Thyroid gland (tissue), 4 donors: Measurements from ENCODE around the gene H6PD. TPM values are rescaled to one million over a fixed set of nuclear protein-coding genes. Genes with fewer than 3 reads are reported as not detected.

ENCODE experiments used
- DNase-seq, 2 donors: peaks; one replicate each; pipeline ENCODE4 v3.0.0-alpha.2; 2019
- H3K27ac ChIP-seq, 3 donors: fragments of 200-600 bp; sonication (generic); 1 replicate in 2 of 3; 2 replicates in 1 of 3; pipeline ENCODE4 v1.5.1; 2016 to 2019; ENCODE audit warnings: mild to moderate bottlenecking in 1 of 3, moderate library complexity in 1 of 3
- H3K27me3 ChIP-seq: fragments of 200-600 bp; sonication (generic); one replicate; pipeline ENCODE4 v1.5.1; 2019
- H3K36me3 ChIP-seq, 2 donors: fragments of 200-600 bp; sonication (generic); one replicate each; pipeline ENCODE4 v1.5.1; 2016 to 2019
- H3K4me1 ChIP-seq, 2 donors: fragments of 200-600 bp; sonication (generic); one replicate each; pipeline ENCODE4 v1.5.1; 2017 to 2019
- H3K4me3 ChIP-seq, 3 donors: fragments of 200-600 bp; sonication (generic); replicated peaks in 1 of 3; 1 replicate in 2 of 3; 2 replicates in 1 of 3; pipeline ENCODE4 v1.5.1; 2016; ENCODE audit warnings: mild to moderate bottlenecking in 1 of 3
- H3K9me3 ChIP-seq: fragments of 200-600 bp; sonication (generic); one replicate; pipeline ENCODE4 v1.5.1; 2017
- CTCF ChIP-seq, 6 experiments: fragments of 200-600 bp in 3 of 6; fragments of 450-650 bp in 3 of 6; sonication (generic) in 3 of 6; IDR thresholded peaks; one replicate each; pipeline ENCODE4 v1.5.1; 2016 to 2019; ENCODE audit warnings: antibody characterized with exemption in 6 of 6, mild to moderate bottlenecking in 2 of 6, inconsistent platforms in 1 of 6, moderate library complexity in 1 of 6
- POLR2A ChIP-seq, 2 donors: fragments of 450-650 bp; IDR thresholded peaks; one replicate each; pipeline ENCODE4 v1.6.1; 2017; ENCODE audit warnings: antibody characterized with exemption in 2 of 2, mild to moderate bottlenecking in 2 of 2, moderate library complexity in 1 of 2
- WGBS, 2 donors: methylation state at CpG; one replicate each; pipeline ENCODE4 v1.1.5; 2017; 5-methylcytosine and 5-hydroxymethylcytosine counted together
- intact Hi-C: fragments of 100-400 bp; cut with DNase I; formaldehyde crosslinking; loops from one replicate; pipeline ENCODE4 v1.15.1; 2023
- total RNA-seq, 4 donors: library from RNA; depleted of rRNA; stranded (reverse); fragments of >200 nt; gene quantifications; one replicate each; pipeline ENCODE4 v1.2.3, GENCODE V29; 2016

The H6PD gene
- total RNA-seq, 4 donors from 2014 or later, result 36.3 to 64.2 (median 43.6) TPM

- H3K4me3 ChIP-seq, result no peak overlapping the region
- TF ChIP-seq POLR2A (IDR thresholded peaks at IDR 0.05), result peak in 1 of 2 donors; percentile 17
- no peak for TF ChIP-seq CTCF (IDR thresholded peaks at IDR 0.05)
- peaks cover 0 to 4% of the 10 kb centered on the region in 2 donors for H3K36me3 ChIP-seq
- WGBS, 2 donors, result 62% methylated on average over 6 to 11 of the region's 15 CpGs
- intact Hi-C loops, result no loop called here
- H3K4me1 ChIP-seq, result peaks cover 10 to 12% of the 10 kb centered on the region in 2 donors
- no peaks in the 10 kb centered on the region for H3K9me3 ChIP-seq
- H3K27me3 ChIP-seq, result no peaks in the 10 kb centered on the region
- no peak overlapping the region for H3K27ac ChIP-seq
- DNase-seq, result peak; percentile 95 to 96
Measured at GRCh38 chr1:9270290-9270883, 35.8 kb downstream of the H6PD start.

- Histone ChIP-seq H3K9me3 (no peaks in the 10 kb centered on the region), H3K4me3 (no peak overlapping the region), H3K4me1 (peaks cover 10 to 12% of the 10 kb centered on the region in 2 donors), H3K27ac (no peak overlapping the region), H3K36me3 (peaks cover 0 to 3% of the 10 kb centered on the region in 2 donors), H3K27me3 (no peaks in the 10 kb centered on the region)
- DNase-seq, result peak; percentile 58 to 60
- intact Hi-C loops, result no loop called here
- no peak for TF ChIP-seq POLR2A (IDR thresholded peaks at IDR 0.05)
- no peak for TF ChIP-seq CTCF (IDR thresholded peaks at IDR 0.05)
- WGBS, 2 donors, result 57 to 66% methylated on average over 11 of the region's 11 CpGs
Measured at GRCh38 chr1:9271283-9271682, 36.7 kb downstream of the H6PD start.

DNA sequence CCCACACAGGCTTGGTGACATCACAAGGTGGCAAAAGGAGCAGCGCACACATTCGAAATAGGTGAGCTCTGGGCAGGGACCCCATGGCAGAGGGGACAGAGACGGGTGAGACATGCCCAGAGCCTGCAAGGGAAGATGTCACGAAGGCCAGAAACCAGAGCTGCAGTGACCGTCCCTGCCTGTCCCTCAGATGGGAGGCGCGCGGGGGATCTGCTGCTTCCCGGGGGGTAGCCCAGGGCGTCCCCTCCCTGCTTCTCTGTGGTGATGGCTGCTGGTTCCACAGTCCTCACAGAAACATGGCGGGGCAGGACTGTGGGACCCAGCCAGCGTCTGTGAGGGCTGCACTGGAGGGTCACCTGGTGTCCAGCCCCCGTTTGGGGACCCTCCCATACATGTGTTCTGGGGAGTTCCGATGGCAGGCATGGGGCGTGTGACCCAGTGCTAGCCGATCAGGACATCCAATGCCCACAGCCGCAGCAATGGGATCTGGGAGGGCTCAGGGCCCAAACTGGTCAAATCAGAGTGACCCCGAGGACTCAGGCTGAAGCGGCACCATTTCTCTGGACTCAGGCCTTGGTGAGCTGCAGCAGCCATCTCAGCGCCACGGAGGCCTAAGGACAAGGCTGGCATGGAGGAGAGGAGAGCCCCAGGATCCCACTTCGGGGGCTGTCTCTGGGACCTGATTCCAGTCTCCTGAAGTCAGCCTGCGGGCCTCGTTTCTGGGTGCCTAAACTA is 37.5 kb downstream of the H6PD start:
- WGBS, 2 donors, result 91 to 98% methylated on average over 12 to 20 of the region's 24 CpGs
- H3K9me3 ChIP-seq, result no peaks in the 10 kb centered on the region
- no peak overlapping the region for H3K27ac ChIP-seq
- H3K27me3 ChIP-seq, result no peaks in the 10 kb centered on the region
- DNase-seq, result no peak
- H3K36me3 ChIP-seq, result no peaks in the 10 kb centered on the region
- peaks cover 10 to 12% of the 10 kb centered on the region in 2 donors for H3K4me1 ChIP-seq
- intact Hi-C loops, result no loop called here
- no peak for TF ChIP-seq CTCF (IDR thresholded peaks at IDR 0.05)
- no peak for TF ChIP-seq POLR2A (IDR thresholded peaks at IDR 0.05)
- no peak overlapping the region for H3K4me3 ChIP-seq

DNA sequence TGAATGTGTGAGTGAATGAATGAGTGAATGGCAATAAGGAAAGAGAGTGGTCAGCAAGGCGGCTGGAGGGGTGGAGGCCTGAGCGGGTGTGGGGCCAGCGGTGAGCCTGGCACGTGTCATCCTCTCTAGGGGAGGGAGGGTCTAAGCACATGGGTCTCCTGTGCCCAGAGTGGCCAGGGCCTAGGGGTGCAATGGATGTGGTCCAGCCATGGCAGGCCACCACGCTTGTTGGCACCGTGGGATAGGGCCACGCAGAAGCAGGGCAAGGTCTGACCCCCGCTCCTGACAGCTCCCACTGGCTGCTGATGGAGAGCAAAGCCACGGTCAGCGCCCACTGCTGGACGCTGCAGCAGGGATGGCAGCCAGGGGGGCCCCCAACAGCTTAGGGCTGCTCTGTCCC is 38.6 kb downstream of the H6PD start:
- Histone ChIP-seq H3K4me3 (no peak overlapping the region), H3K27ac (no peak overlapping the region), H3K4me1 (peaks cover 10 to 12% of the 10 kb centered on the region in 2 donors), H3K9me3 (no peaks in the 10 kb centered on the region), H3K27me3 (no peaks in the 10 kb centered on the region), H3K36me3 (no peaks in the 10 kb centered on the region)
- WGBS, 2 donors, result 74 to 92% methylated on average over 7 to 11 of the region's 11 CpGs
- DNase-seq, result no peak
- TF ChIP-seq POLR2A (IDR thresholded peaks at IDR 0.05), result no peak
- TF ChIP-seq CTCF (IDR thresholded peaks at IDR 0.05), result no peak
- intact Hi-C loops, result no loop called here

GRCh38 chr1:9275161-9275560 is 40.6 kb downstream of the H6PD start:
- 76 to 88% methylated on average over 10 of the region's 10 CpGs for WGBS, 2 donors
- H3K4me3 ChIP-seq, result no peak overlapping the region
- H3K27me3 ChIP-seq, result no peaks in the 10 kb centered on the region
- DNase-seq, result no peak
- H3K27ac ChIP-seq, result no peak overlapping the region
- peaks cover 8 to 15% of the 10 kb centered on the region in 2 donors for H3K4me1 ChIP-seq
- no peaks in the 10 kb centered on the region for H3K36me3 ChIP-seq
- TF ChIP-seq POLR2A (IDR thresholded peaks at IDR 0.05) (no peak), CTCF (IDR thresholded peaks at IDR 0.05) (no peak)
- no peaks in the 10 kb centered on the region for H3K9me3 ChIP-seq
- intact Hi-C loops, result no loop called here
